Peyer's patch (tissue), 4 donors: ENCODE results near the gene PTPRA.
"Not testable (repeated sequence)": the region's sequence is repeated elsewhere in the genome, so short reads cannot be mapped to it uniquely, and the experiment has no call there.

Experiments used
- POLR2A ChIP-seq, 2 donors: fragments of 450-650 bp; IDR thresholded peaks; one replicate each; pipeline ENCODE4 v1.5.1; 2017; ENCODE audit warnings: antibody characterized with exemption in 2 of 2, mild to moderate bottlenecking in 2 of 2, moderate library complexity in 2 of 2
- TF ChIP-seq, protein P1 (sequence below), 6 experiments: fragments of 450-650 bp in 4 of 6; fragments of 200-600 bp in 2 of 6; sonication (generic) in 1 of 6; IDR thresholded peaks; one replicate each; pipeline ENCODE4 v1.5.1; 2017 to 2019; ENCODE audit warnings: antibody characterized with exemption in 6 of 6, mild to moderate bottlenecking in 3 of 6, moderate library complexity in 1 of 6

DNA sequence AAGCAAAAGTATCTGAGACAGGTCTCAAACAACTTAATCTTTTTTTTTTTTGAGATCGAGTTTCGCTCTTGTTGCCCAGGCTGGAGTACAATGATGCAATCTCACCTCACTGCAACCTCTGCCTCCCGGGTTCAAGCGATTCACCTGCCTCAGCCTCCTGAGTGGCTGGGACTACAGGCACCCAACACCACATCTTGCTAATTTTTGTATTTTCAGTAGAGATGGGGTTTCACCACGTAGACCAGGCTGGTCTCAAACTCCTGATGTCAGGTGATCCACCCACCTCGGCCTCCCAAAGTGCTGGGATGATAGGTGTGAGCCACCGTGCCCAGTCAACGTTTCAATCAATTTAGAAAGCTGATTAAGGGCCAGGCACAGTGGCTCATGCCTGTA is 200.0 kb downstream of the PTPRA start:
- TF ChIP-seq, protein P1, sequence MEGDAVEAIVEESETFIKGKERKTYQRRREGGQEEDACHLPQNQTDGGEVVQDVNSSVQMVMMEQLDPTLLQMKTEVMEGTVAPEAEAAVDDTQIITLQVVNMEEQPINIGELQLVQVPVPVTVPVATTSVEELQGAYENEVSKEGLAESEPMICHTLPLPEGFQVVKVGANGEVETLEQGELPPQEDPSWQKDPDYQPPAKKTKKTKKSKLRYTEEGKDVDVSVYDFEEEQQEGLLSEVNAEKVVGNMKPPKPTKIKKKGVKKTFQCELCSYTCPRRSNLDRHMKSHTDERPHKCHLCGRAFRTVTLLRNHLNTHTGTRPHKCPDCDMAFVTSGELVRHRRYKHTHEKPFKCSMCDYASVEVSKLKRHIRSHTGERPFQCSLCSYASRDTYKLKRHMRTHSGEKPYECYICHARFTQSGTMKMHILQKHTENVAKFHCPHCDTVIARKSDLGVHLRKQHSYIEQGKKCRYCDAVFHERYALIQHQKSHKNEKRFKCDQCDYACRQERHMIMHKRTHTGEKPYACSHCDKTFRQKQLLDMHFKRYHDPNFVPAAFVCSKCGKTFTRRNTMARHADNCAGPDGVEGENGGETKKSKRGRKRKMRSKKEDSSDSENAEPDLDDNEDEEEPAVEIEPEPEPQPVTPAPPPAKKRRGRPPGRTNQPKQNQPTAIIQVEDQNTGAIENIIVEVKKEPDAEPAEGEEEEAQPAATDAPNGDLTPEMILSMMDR (IDR thresholded peaks at IDR 0.05), result not testable (repeated sequence)
- TF ChIP-seq POLR2A (IDR thresholded peaks at IDR 0.05), result not testable (repeated sequence)
